Endothelial cell (in vitro differentiated cells): Measurements from ENCODE around the gene CFAP57. TPM values are rescaled to one million over a fixed set of nuclear protein-coding genes. Genes with fewer than 3 reads are reported as not detected.

Experiments
- DNase-seq: peaks from one replicate; pipeline ENCODE4 v3.0.0; 2021; ENCODE audit warnings: low spot score
- H3K27ac Mint-ChIP-seq: one replicate; pipeline ENCODE4 v1.8.0; 2021; ENCODE audit warnings: mixed read lengths, inconsistent platforms; ENCODE audit not compliant: unreplicated experiment
- H3K27me3 Mint-ChIP-seq: one replicate; pipeline ENCODE4 v1.8.0; 2021; ENCODE audit warnings: mild to moderate bottlenecking, moderate library complexity, mixed read lengths, inconsistent platforms; ENCODE audit not compliant: unreplicated experiment
- H3K36me3 Mint-ChIP-seq: one replicate; pipeline ENCODE4 v1.8.0; 2021; ENCODE audit warnings: mild to moderate bottlenecking, low read depth, mixed read lengths, inconsistent platforms; ENCODE audit not compliant: unreplicated experiment
- H3K4me1 Mint-ChIP-seq: one replicate; pipeline ENCODE4 v1.8.0; 2021; ENCODE audit warnings: mild to moderate bottlenecking, mixed read lengths, inconsistent platforms; ENCODE audit not compliant: unreplicated experiment
- H3K4me3 Mint-ChIP-seq: one replicate; pipeline ENCODE4 v1.8.0; 2021; ENCODE audit warnings: mild to moderate bottlenecking, mixed read lengths, inconsistent platforms; ENCODE audit not compliant: unreplicated experiment
- H3K9me3 Mint-ChIP-seq: one replicate; pipeline ENCODE4 v1.8.0; 2021; ENCODE audit warnings: mixed read lengths, inconsistent platforms; ENCODE audit not compliant: unreplicated experiment
- CTCF ChIP-seq: fragments of 200-600 bp; sonication (generic); IDR thresholded peaks from one replicate; pipeline ENCODE4 v1.5.0; 2021; ENCODE audit warnings: antibody characterized with exemption; ENCODE audit not compliant: unreplicated experiment
- total RNA-seq: library from RNA; stranded (reverse); fragmentation: NEBNext Ultra II Directional; extraction: Animal tissue kit (Norgen Biotek cat#: 25700); gene quantifications from one replicate; pipeline ENCODE4 v1.2.1, GENCODE V29; 2021; ENCODE audit not compliant: unreplicated experiment

The CFAP57 gene
- total RNA-seq, 1 donor from 2014 or later: 0.49 TPM

GRCh38 chr1:43286115-43286514 is 114.0 kb downstream of the CFAP57 start:
- peaks cover 5% of the 10 kb centered on the region for H3K4me1 Mint-ChIP-seq
- no peak for TF ChIP-seq CTCF
- DNase-seq: no peak
- no peaks in the 10 kb centered on the region for H3K9me3 Mint-ChIP-seq
- peaks cover 8% of the 10 kb centered on the region for H3K27me3 Mint-ChIP-seq
- no peak overlapping the region for H3K4me3 Mint-ChIP-seq
- H3K27ac Mint-ChIP-seq: no peak overlapping the region
- no peaks in the 10 kb centered on the region for H3K36me3 Mint-ChIP-seq

GRCh38 chr1:43286533-43286932 is 114.4 kb downstream of the CFAP57 start:
- Mint-ChIP-seq H3K9me3 (no peaks in the 10 kb centered on the region), H3K27me3 (peaks cover 8% of the 10 kb centered on the region), H3K36me3 (no peaks in the 10 kb centered on the region), H3K27ac (no peak overlapping the region), H3K4me1 (peaks cover 5% of the 10 kb centered on the region), H3K4me3 (no peak overlapping the region)
- no peak for TF ChIP-seq CTCF
- DNase-seq: no peak

- no peak for TF ChIP-seq CTCF
- peaks cover 9% of the 10 kb centered on the region for H3K4me1 Mint-ChIP-seq
- no peaks in the 10 kb centered on the region for H3K36me3 Mint-ChIP-seq
- H3K4me3 Mint-ChIP-seq: no peak overlapping the region
- H3K9me3 Mint-ChIP-seq: no peaks in the 10 kb centered on the region
- DNase-seq: no peak
- H3K27ac Mint-ChIP-seq: no peak overlapping the region
- peaks cover 8% of the 10 kb centered on the region for H3K27me3 Mint-ChIP-seq
These were observed 116.1 kb downstream of the CFAP57 start for GRCh38 chr1:43288058-43288784.

- TF ChIP-seq CTCF: no peak
- Mint-ChIP-seq H3K4me1 (peaks cover 11% of the 10 kb centered on the region), H3K9me3 (no peaks in the 10 kb centered on the region), H3K36me3 (no peaks in the 10 kb centered on the region), H3K27me3 (peaks cover 8% of the 10 kb centered on the region), H3K27ac (no peak overlapping the region), H3K4me3 (no peak overlapping the region)
- no peak for DNase-seq
These were observed 116.9 kb downstream of the CFAP57 start for GRCh38 chr1:43288785-43289706.

GRCh38 chr1:43292216-43292615 is 120.1 kb downstream of the CFAP57 start:
- DNase-seq: no peak
- Mint-ChIP-seq H3K27ac (no peak overlapping the region), H3K4me3 (no peak overlapping the region), H3K36me3 (no peaks in the 10 kb centered on the region), H3K4me1 (peaks cover 31% of the 10 kb centered on the region), H3K27me3 (peaks cover 3% of the 10 kb centered on the region), H3K9me3 (no peaks in the 10 kb centered on the region)
- no peak for TF ChIP-seq CTCF
